ENCODE measurements around the gene MC5R. TPM values are rescaled to one million over a fixed set of nuclear protein-coding genes. Genes with fewer than 3 reads are reported as not detected.

MC5R gene
- total RNA-seq, 1 donor from 2014 or later: not detected

GRCh38 chr18:13849791-13850190 lies 25.8 kb downstream of the MC5R start:
- DNase-seq (ENCODE audit: low spot score): no peak

- peak; percentile 12 for DNase-seq (ENCODE audit: low spot score)
Measured at GRCh38 chr18:13862898-13863297, 38.9 kb downstream of the MC5R start.

- no peak for DNase-seq (ENCODE audit: low spot score)
Measured at GRCh38 chr18:13868501-13869271, 44.7 kb downstream of the MC5R start.

DNA sequence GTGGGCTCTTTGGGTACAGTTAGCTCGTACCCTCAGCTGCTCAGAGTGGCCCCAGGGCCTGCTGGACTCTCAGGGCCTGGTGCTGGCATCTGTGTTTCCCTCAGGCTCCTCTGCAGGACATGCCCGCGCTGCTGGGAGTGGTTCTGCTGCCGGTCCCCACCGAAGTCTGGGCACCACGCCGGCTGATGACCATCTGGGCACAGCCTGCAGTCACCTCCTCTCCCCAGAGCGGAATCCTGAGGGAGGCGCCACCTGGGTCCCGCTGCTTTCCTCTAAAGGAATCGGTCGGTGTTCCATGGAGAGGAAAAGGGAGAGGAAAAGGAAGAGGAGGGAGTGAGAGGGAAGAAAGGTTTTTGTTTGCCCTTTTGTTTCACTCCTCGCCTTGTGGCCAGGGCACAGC lies 47.8 kb downstream of the MC5R start:
- no peak for DNase-seq (ENCODE audit: low spot score)

- DNase-seq (ENCODE audit: low spot score): no peak
Measured at GRCh38 chr18:13872373-13872772, 48.4 kb downstream of the MC5R start.

- no peak for DNase-seq (ENCODE audit: low spot score)
Measured at GRCh38 chr18:13872932-13873331, 49.0 kb downstream of the MC5R start.

DNA sequence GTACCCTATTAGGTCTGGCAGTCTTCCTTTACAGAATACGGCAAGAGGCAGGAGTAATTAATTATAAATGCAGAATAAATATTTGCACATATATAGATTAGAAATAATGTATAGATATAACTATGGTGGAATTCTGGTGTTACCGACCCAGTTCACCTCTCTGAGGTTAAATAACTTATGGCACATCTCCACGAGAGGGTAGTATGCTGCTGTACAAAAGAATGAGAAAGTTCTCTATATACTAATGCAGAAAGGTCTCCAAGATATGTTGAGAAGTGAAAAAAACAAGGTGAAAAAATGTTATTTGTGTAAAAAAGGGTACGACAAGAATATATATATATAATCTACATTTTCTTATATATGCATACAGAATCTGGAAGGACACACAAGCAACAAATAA lies 50.6 kb downstream of the MC5R start:
- DNase-seq (ENCODE audit: low spot score): no peak

Other genes starting within 250 kb of the MC5R start
- gene FAM210A, start 97.6 kb upstream of the MC5R start, total RNA-seq: 9.9 TPM
- 24.5 TPM for gene RNMT, start 97.5 kb upstream of the MC5R start, total RNA-seq
- gene MC2R, start 91.4 kb downstream of the MC5R start, total RNA-seq: not detected

All from mucosa of gallbladder (tissue), 1 donor.